DOHH2 (cell line): ENCODE results near the gene GLRA2.

Source experiments
- EZH2phosphoT487 ChIP-seq: fragments of 200-600 bp; sonication (generic); IDR thresholded peaks from 2 replicates; pipeline ENCODE4 v1.6.1; 2017; ENCODE audit warnings: borderline replicate concordance, mild to moderate bottlenecking, antibody characterized with exemption, low read length, moderate library complexity, mixed read lengths
- TF ChIP-seq, protein P1 (sequence below): fragments of 200-600 bp; sonication (generic); IDR thresholded peaks from one replicate; pipeline ENCODE4 v1.5.1; 2014; ENCODE audit warnings: antibody characterized with exemption, mild to moderate bottlenecking, low read depth, low read length; ENCODE audit not compliant: poor library complexity, severe bottlenecking

DNA sequence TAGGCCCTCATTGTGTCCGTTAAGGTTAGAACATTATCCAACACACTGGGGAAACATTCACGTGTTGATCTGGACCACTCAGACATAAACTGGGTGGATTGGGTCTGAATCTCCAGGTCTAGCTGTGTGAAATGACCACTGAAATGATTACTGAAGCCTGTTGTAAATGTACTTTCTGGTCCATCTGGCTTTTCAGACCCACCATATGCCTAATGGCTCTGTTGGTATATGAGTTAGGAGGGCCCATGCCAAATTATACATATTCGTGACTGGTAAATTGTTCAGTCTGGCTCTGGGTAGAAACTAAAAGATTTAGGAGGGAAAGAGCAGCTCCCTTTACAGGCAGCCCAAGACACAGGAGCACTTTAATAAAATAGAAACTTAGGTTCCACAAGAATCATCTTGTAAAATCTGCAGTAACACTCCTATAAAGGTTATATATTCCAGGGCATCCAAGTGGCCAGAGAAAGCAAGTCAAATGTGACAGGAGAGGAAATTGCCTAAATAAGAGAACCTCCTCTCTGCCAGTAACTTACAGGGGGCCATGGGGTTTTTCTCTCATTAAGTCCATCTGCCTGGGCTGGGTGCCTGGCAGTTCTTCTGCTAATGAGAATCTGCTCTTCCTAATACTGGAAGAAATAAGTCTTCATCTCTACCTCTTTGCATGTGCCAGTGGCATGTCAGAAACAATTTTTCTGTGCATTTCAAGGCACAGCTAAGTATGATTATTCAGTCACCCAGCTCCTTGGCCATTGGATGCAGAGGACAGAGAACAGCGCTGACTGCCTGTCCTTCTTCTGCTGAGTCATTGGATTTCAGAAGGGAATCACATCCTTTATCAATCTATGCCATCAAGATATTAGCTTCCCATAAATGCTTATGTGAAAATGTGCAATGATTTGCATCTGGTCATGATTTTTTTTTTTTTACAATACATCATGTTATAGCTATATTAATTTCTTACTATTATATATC is 112.6 kb downstream of the GLRA2 start:
- TF ChIP-seq, protein P1, sequence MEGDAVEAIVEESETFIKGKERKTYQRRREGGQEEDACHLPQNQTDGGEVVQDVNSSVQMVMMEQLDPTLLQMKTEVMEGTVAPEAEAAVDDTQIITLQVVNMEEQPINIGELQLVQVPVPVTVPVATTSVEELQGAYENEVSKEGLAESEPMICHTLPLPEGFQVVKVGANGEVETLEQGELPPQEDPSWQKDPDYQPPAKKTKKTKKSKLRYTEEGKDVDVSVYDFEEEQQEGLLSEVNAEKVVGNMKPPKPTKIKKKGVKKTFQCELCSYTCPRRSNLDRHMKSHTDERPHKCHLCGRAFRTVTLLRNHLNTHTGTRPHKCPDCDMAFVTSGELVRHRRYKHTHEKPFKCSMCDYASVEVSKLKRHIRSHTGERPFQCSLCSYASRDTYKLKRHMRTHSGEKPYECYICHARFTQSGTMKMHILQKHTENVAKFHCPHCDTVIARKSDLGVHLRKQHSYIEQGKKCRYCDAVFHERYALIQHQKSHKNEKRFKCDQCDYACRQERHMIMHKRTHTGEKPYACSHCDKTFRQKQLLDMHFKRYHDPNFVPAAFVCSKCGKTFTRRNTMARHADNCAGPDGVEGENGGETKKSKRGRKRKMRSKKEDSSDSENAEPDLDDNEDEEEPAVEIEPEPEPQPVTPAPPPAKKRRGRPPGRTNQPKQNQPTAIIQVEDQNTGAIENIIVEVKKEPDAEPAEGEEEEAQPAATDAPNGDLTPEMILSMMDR = no peak
- no peak for TF ChIP-seq EZH2phosphoT487
